HEK293T (cell line): Measurements from ENCODE around the gene PI4KA.

Source experiments
- CTCF ChIA-PET: fragments of 350-600 bp; formaldehyde crosslinking; extraction: SDS; loops from one replicate; lab custom pipeline; 2021; ENCODE audit warnings: antibody characterized with exemption, inconsistent platforms; lab: Yijun Ruan, JAX
- POLR2A ChIA-PET: fragments of 350-600 bp; formaldehyde crosslinking; extraction: SDS; loops from one replicate; lab custom pipeline; 2020; ENCODE audit warnings: antibody characterized with exemption, inconsistent platforms; lab: Yijun Ruan, JAX
- DNase-seq: peaks from one replicate; pipeline ENCODE4 v3.0.0; 2012; ENCODE audit warnings: mixed read lengths; ENCODE audit errors: extremely low spot score
- ARNT ChIP-seq: fragments of 450-650 bp; IDR thresholded peaks from 2 replicates; pipeline ENCODE4 v1.6.1; 2017; ENCODE audit warnings: mild to moderate bottlenecking
- BHLHE40 ChIP-seq: fragments of 450-650 bp; IDR thresholded peaks from 2 replicates; pipeline ENCODE4 v1.6.1; 2016; ENCODE audit warnings: mild to moderate bottlenecking, moderate library complexity, borderline replicate concordance
- CTBP1 ChIP-seq: fragments of 450-650 bp; IDR thresholded peaks from 2 replicates; pipeline ENCODE4 v1.6.1; 2016; ENCODE audit warnings: borderline replicate concordance
- ELF4 ChIP-seq: fragments of 450-650 bp; IDR thresholded peaks from 2 replicates; pipeline ENCODE4 v1.6.1; 2017; ENCODE audit warnings: antibody characterized with exemption
- FOXA1 ChIP-seq: fragments of 450-650 bp; IDR thresholded peaks from 2 replicates; pipeline ENCODE4 v1.6.1; 2016; ENCODE audit warnings: mild to moderate bottlenecking
- FOXK2 ChIP-seq: fragments of 450-650 bp; IDR thresholded peaks from 2 replicates; pipeline ENCODE4 v1.6.1; 2016; ENCODE audit warnings: mild to moderate bottlenecking
- FOXM1 ChIP-seq: fragments of 450-650 bp; IDR thresholded peaks from 2 replicates; pipeline ENCODE4 v1.6.1; 2017; ENCODE audit warnings: mild to moderate bottlenecking, borderline replicate concordance
- HDGF ChIP-seq: fragments of 450-650 bp; IDR thresholded peaks from 2 replicates; pipeline ENCODE4 v1.6.1; 2017; ENCODE audit warnings: antibody characterized with exemption, borderline replicate concordance
- L3MBTL2 ChIP-seq: fragments of 450-650 bp; conservative IDR thresholded peaks from 2 replicates; pipeline ENCODE4 v1.6.1; 2016; ENCODE audit warnings: mild to moderate bottlenecking
- LEF1 ChIP-seq: fragments of 450-650 bp; IDR thresholded peaks from 2 replicates; pipeline ENCODE4 v1.6.1; 2017; ENCODE audit warnings: mild to moderate bottlenecking, borderline replicate concordance
- NFRKB ChIP-seq: fragments of 450-650 bp; IDR thresholded peaks from 2 replicates; pipeline ENCODE4 v1.6.1; 2016; ENCODE audit warnings: mild to moderate bottlenecking, moderate library complexity
- PKNOX1 ChIP-seq: fragments of 450-650 bp; IDR thresholded peaks from 2 replicates; pipeline ENCODE4 v1.6.1; 2016
- SP1 ChIP-seq: fragments of 450-650 bp; IDR thresholded peaks from 2 replicates; pipeline ENCODE4 v1.6.1; 2017
- SUZ12 ChIP-seq: fragments of 450-650 bp; IDR thresholded peaks from 2 replicates; pipeline ENCODE4 v1.6.1; 2016; ENCODE audit warnings: mild to moderate bottlenecking
- TARDBP ChIP-seq: fragments of 450-650 bp; IDR thresholded peaks from 2 replicates; pipeline ENCODE4 v1.6.1; 2016
- ZNF384 ChIP-seq: fragments of 450-650 bp; IDR thresholded peaks from 2 replicates; pipeline ENCODE4 v1.6.1; 2016

PI4KA gene

GRCh38 chr22:20744456-20744855, 114.2 kb downstream of the PI4KA start:
- no peak for DNase-seq
- POLR2A ChIA-PET = no interaction called here
- CTCF ChIA-PET = no interaction called here
- TF ChIP-seq L3MBTL2 (no peak), FOXA1 (no peak), BHLHE40 (no peak)

DNA sequence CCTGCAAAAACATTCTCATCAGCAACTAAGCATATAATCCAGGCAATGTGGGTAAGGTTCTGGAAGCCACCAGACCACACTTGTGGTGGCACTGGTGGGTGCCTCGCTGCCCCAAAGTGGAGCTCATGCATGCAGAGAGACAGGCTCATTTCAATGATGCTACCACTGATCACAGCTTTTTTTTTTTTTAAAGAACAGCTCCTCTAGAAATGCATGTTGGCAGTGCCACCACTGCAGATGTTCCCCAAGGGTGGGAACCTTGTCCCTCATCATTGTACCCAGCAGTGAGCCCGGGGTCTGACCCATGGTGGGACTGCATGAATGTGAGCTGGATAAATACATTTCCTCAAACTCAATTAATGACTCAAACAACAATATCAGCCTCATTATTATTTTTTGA, 115.8 kb downstream of the PI4KA start:
- CTCF ChIA-PET = interaction anchor here (1.5 kb wide), 1 partner anchor 42 kb away, joined by 4 read pairs; no protein-coding TSS in a partner anchor
- DNase-seq = no peak
- TF ChIP-seq CTBP1 (no peak), ELF4 (no peak), LEF1 (no peak), BHLHE40 (no peak), NFRKB (no peak), FOXK2 (no peak), ZNF384 (no peak), HDGF (no peak), ARNT (no peak)
- POLR2A ChIA-PET = no interaction called here

GRCh38 chr22:20741634-20742581, 116.7 kb downstream of the PI4KA start:
- DNase-seq = peak; percentile 64
- TF ChIP-seq ARNT (no peak), PKNOX1 (no peak), ZNF384 (no peak), CTBP1 (no peak), HDGF (no peak), FOXA1 (no peak), FOXK2 (no peak)
- ChIA-PET POLR2A (no interaction called here), CTCF (interaction anchor here (0.6 to 1.5 kb wide), 4 partner anchors 11 to 418 kb away, joined by 3 to 4 read pairs (median 3); no protein-coding TSS in a partner anchor)

- TF ChIP-seq BHLHE40 (no peak), TARDBP (no peak), FOXA1 (no peak), L3MBTL2 (no peak), FOXK2 (no peak), HDGF (no peak), NFRKB (no peak), FOXM1 (no peak), ARNT (no peak), PKNOX1 (no peak)
- ChIA-PET CTCF (interaction anchor here (0.6 to 1.5 kb wide), 3 partner anchors 12 to 177 kb away, joined by 3 to 4 read pairs (median 3); no protein-coding TSS in a partner anchor), POLR2A (no interaction called here)
- no peak for DNase-seq
Measured at GRCh38 chr22:20741008-20741633, 117.5 kb downstream of the PI4KA start.

DNA sequence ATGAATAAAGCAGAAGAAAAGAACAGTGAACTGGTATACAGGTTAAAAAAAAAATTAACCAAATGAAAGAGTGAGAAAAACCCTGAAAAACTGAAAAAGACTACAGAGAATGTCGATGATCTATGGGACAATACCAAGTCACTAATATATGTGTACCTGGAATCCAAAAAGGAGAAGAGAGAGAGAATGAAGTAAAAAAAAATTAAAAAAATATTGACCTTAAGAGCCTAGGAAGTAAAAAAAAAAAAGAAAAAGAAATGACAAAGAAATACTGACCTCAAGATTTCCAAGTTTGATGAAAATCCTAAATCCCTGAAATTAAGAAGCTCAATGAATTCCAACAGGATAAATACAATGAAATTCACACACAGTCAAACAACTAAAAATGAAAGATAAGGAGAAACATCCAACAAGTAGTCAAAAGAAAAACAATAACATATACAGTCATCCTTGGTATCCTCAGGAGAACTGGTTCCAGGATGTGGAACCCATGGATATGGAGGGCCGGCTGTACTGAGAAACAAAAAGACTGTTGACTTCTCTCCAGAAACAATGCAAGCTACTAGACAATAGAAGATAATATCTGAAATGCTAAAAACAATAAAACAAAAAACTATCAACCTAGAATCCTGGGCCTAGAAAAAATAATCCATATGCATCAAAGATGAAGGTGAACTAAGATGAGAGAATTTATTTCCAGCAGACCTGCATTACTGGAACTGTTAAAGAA, 118.2 kb downstream of the PI4KA start:
- ChIA-PET POLR2A (no interaction called here), CTCF (no interaction called here)
- TF ChIP-seq SP1 (no peak), FOXA1 (no peak), BHLHE40 (no peak), TARDBP (no peak), SUZ12 (no peak), LEF1 (no peak), HDGF (no peak), PKNOX1 (no peak), NFRKB (no peak), ZNF384 (no peak), ELF4 (no peak), L3MBTL2 (no peak), FOXM1 (no peak)
- no peak for DNase-seq
